ENCODE measurements around the gene OR6K6.

OR6K6 gene

GRCh38 chr1:158754420-158754819 lies at the start of gene OR6K6:
Gene OR6K6 (plus strand): TSS chr1:158754720. CDS start chr1:158754888, 168 bp downstream.
- no peak for DNase-seq

DNA sequence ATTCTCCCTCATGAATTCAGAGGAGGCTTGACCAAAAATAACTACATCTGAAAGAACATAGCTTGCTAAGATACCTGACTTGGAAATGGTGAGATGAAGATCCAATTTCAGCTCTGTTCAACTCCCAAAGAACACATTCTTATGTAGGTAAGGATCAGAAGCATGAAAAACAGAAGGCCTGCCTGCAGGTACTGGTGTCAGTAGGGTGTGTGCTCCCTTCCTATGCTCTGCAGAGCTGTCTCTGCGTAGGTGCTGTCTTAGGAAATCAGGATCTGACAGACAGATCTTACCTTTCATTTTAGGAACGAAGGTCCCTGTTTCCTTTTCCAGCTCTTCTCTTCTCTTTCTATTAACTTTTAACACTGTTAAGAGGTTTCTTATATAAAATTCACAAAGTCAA lies 48.4 kb upstream of the OR6K6 start:
- DNase-seq, result no peak

DNA sequence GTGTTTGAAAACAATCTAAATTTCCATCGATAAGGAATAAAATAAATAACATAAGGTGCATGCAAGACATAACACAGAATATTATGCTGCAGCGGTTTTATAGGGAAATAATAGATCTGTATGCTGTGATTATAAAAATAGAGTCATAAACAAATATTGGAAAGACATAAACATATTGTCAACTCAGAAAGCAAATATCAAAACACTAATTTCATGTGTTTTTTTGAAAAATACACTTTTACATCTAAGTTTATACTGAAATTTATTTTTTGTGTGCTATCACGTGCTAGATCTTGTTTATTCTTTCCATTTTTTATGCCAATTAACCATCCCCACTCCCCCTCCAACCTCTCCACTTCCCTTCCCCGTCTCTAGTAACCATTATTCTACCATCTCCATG lies 43.4 kb upstream of the OR6K6 start:
- DNase-seq, result no peak

- DNase-seq, result no peak
Measured at GRCh38 chr1:158714754-158715153, 39.8 kb upstream of the OR6K6 start.

GRCh38 chr1:158716335-158716734 lies 38.2 kb upstream of the OR6K6 start:
- no peak for DNase-seq

DNA sequence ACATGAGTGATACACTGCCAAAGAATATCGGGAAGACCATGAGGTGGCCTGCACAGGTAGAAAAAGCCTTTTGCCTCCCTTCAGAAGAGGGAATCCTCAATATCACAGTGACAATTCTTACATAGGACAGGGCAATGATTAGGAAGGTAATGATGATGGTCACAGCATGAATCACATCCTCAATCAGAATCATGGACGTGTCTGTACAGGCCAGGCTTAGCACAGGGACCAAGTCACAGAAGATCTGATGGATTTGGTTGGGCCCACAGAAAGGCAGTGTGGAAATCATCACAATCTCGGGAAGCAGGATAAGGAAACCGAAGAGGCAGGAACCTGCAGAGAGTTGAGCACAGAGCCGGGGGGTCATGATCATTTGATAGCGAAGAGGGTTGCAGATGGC lies 37.2 kb upstream of the OR6K6 start:
- no peak for DNase-seq

- DNase-seq, result no peak
Measured at GRCh38 chr1:158719664-158720063, 34.9 kb upstream of the OR6K6 start.

- no peak for DNase-seq
Measured at GRCh38 chr1:158720620-158721019, 33.9 kb upstream of the OR6K6 start, which contains the start of gene OR6K3. Gene OR6K3 (minus strand): TSS chr1:158720720. CDS start chr1:158718115, 2,605 bp downstream.

- DNase-seq, result no peak
Measured at GRCh38 chr1:158724442-158724841, 30.1 kb upstream of the OR6K6 start.

DNA sequence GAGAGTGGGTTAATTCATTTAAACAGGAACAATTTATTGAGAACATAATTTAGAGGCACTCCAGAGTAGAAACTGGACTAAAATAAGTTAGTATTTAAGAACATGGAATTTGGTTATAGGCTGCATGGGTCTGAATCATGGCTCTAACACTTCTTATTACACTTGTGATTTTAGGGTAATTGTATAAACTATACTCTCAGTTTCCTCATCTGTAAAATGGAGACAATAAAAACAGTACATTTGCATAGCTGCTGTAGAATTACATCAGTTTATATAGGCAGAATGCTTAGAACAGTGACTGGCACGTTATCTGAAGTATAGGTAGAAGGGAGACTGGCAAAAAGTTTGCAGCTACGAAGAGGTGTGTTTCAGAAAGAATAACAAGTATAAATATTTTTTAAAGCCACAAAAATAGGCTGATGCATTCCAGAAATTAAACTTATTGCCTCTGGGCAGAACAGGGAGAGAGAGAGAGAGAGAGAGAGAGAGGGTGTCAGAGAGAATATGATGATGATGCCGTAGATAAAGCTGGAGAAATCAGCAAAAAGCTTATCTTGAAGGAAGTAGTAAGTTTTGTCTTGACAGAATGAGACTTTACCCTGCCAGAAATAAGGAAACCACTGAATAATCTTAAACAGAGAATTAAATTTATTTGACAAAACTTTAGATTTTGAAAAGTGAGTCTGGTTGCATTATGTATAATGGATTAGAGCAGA lies 25.9 kb upstream of the OR6K6 start:
- DNase-seq, result no peak

GRCh38 chr1:158730453-158730852 lies 24.1 kb upstream of the OR6K6 start:
- DNase-seq, result no peak

- DNase-seq, result no peak
Measured at GRCh38 chr1:158731707-158732106, 22.8 kb upstream of the OR6K6 start.

GRCh38 chr1:158732524-158732923 lies 22.0 kb upstream of the OR6K6 start:
- DNase-seq, result no peak

GRCh38 chr1:158735848-158736247 lies 18.7 kb upstream of the OR6K6 start:
- DNase-seq, result no peak

DNA sequence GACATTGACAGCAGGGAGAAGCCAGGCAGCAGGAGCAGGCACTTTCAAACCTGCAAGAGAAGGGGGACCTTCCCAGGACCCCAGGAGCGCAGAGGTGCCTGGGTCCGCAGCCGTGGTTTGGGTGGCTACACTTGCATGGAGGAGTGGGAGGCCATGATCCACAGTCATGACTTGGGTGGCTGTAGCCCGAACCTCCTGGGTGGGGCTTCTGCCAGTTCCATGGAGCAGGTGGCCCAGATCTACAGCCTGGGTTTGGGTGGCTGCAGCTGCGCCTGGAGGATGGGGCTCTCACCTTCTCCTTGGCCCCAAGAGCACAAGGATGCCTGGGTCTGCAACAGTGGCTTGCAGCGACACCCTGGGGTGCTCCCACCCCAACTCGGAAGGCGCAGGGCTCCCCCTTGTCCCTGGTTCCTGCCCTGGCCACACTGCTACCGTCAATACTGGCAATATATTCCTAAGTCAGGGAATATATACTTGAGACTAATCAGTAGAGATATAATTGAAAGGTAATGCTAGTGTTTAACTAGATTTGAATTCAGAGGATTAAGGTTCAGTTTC lies 2.3 kb upstream of the OR6K6 start:
- DNase-seq, result no peak

GRCh38 chr1:158771950-158772866 lies 17.7 kb downstream of the OR6K6 start, which contains the start of gene OR6N1:
Gene OR6N1 (minus strand): TSS chr1:158772195. CDS start chr1:158766682, 5,513 bp downstream.
- no peak for DNase-seq

GRCh38 chr1:158781104-158781503 lies 26.6 kb downstream of the OR6K6 start, which contains the start of gene OR6N2:
Gene OR6N2 (minus strand): TSS chr1:158781204. CDS start chr1:158777635, 3,569 bp downstream.
- DNase-seq, result no peak

GRCh38 chr1:158793604-158794003 lies 39.1 kb downstream of the OR6K6 start:
- DNase-seq, result no peak

DNA sequence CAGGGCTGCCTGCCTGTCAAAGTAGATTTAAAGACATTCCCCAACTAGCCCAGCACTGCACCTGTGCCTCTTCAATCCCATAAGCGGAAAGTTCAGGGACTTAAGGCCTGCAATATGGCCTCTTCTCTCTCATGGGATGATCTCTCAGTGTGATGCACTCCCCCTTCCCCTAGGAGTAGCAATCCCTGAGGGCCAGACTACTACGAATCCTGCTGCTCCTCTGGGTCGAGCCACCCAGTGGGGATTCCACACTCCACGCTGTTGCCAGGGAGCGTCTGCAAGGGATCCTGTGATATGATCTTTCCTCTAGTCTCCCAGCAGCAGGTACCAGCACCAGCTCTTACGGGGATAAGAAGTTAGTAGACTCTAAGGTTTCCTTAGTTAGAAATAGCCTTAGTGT lies 39.7 kb downstream of the OR6K6 start:
- no peak for DNase-seq

DNA sequence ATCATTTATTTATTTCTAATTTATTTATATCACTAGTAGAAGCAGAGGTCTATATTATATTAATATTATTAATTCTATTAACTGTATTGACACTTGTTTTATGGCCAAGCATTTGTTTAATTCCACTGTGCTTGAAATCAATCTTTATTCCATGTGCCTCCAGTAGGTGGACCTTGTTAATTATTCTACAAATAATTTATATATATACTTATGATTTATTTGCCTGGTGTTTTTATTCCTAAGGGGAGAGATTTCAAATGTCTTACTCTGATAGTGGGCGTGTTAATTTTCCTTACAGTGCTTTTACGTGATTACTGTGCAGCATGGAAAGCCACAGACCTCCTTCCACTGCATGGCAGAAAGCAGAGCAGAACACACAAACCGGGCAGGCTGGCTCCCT lies 44.0 kb downstream of the OR6K6 start:
- no peak for DNase-seq

GRCh38 chr1:158799689-158800088 lies 45.2 kb downstream of the OR6K6 start:
- DNase-seq, result no peak

- DNase-seq, result no peak
Measured at GRCh38 chr1:158800526-158800925, 46.0 kb downstream of the OR6K6 start.

DNA sequence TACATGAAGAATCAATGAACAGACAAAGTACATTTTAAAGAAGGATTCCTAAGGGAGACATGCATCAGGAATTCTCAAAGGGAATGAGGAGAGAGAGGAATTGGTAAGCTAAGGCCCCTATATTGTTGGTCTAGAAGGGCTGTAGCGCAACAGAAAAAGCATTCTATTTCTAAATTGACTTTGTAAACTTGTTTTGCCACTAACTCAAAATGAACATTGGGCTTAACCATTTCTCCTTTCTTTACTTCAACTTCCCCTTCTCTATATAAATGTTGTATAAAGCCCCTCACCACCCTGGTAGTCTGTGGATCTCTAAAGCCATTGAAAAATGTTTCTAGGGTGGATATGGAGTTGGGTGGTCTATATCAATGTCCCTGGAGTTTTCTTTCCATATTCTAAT lies 46.9 kb downstream of the OR6K6 start:
- no peak for DNase-seq

DNA sequence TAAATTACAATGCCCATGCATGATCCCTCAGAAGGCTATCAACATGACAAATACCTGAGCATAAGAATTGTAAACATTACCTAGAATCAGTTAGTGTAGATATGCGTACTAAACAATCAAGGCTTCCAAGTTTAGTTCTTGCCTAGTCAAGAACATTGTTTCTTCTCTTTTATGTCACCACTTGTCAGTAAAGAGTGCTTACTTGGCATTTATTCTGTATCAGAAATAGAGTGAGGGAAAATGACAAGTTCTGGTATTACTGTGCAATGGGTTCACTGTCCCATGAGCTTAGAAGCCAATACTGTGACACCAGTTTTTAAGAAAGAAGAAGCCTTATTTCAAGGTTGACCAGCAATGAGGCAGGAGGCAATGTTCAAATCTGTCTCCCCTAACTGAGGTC lies 49.2 kb downstream of the OR6K6 start:
- no peak for DNase-seq
